Hepatocyte (in vitro differentiated cells): Measurements from ENCODE around the gene ZNF622.

Source experiments
- EZH2 ChIP-seq: fragments of 200-600 bp; sonication (generic); IDR thresholded peaks from 2 replicates; pipeline ENCODE4 v1.6.1; 2016; ENCODE audit warnings: antibody characterized with exemption, mild to moderate bottlenecking, borderline replicate concordance
- EZH2phosphoT487 ChIP-seq: fragments of 200-600 bp; sonication (generic); IDR thresholded peaks from one replicate; pipeline ENCODE4 v1.6.1; 2018; ENCODE audit warnings: antibody characterized with exemption, mild to moderate bottlenecking, low read depth, moderate library complexity; ENCODE audit not compliant: unreplicated experiment, severe bottlenecking
- TF ChIP-seq, protein P1 (sequence below): fragments of 200-600 bp; sonication (generic); IDR thresholded peaks from 2 replicates; pipeline ENCODE4 v1.5.1; 2016; ENCODE audit warnings: antibody characterized with exemption, mild to moderate bottlenecking; ENCODE audit not compliant: poor library complexity

DNA sequence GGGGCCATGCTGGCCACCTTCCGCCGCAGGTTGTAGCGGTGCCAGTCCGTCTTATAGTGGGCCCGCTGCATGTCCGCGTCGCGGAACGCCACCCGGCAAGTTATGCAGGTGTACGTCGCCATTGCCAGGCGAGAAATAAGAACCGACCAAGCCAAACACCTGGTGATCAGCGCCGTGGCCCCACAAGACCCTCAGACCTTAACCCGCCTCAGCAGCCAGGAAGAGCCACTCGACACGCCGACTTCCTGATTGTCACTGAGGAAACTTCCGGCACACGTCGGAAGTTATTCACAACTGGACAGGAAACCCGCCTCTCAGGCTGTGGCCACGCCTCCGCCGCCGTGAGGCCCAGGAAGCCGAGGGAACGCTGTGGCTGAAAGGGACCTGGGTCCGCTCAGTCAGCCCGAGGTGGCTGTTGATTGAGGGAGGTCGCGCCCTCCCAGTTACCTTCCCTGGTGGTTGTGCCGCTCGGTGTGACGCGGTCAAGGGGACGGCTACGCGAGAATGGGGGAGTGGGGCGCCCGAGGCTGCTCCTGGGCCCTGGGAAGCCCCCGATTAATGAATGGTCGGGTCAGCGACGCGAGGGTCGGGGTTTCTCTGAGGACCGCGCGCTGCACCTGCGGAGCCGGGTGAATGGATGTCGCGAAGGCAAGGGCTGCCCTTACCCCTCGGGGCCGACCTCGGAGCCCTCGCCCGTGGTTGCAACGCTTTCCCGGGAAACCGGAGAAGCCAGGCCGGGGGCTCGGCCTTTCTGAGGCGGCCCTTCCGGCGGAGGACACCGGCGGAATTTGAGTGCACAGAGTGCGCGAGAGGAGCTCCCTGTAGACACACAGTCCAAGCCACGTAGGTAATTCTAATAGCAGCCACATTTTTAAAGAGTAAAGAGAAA is at the start of gene ZNF622:
- TF ChIP-seq, protein P1, sequence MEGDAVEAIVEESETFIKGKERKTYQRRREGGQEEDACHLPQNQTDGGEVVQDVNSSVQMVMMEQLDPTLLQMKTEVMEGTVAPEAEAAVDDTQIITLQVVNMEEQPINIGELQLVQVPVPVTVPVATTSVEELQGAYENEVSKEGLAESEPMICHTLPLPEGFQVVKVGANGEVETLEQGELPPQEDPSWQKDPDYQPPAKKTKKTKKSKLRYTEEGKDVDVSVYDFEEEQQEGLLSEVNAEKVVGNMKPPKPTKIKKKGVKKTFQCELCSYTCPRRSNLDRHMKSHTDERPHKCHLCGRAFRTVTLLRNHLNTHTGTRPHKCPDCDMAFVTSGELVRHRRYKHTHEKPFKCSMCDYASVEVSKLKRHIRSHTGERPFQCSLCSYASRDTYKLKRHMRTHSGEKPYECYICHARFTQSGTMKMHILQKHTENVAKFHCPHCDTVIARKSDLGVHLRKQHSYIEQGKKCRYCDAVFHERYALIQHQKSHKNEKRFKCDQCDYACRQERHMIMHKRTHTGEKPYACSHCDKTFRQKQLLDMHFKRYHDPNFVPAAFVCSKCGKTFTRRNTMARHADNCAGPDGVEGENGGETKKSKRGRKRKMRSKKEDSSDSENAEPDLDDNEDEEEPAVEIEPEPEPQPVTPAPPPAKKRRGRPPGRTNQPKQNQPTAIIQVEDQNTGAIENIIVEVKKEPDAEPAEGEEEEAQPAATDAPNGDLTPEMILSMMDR, result no peak
- TF ChIP-seq EZH2 (no peak), EZH2phosphoT487 (no peak)
